WERI-Rb-1 (cell line): ENCODE data around the gene SIX1.

Experiments
- DNase-seq: peaks from one replicate; pipeline ENCODE4 v3.0.0-alpha.2; 2020
- H3K27ac ChIP-seq: fragments of 250-450 bp; sonication (Bioruptor Pico); 2 replicates; pipeline ENCODE4 v1.5.1; 2020; ENCODE audit warnings: mild to moderate bottlenecking, moderate library complexity
- H3K27me3 ChIP-seq: fragments of 250-450 bp; sonication (Bioruptor Pico); 2 replicates; pipeline ENCODE4 v1.5.1; 2021; ENCODE audit warnings: mild to moderate bottlenecking, low read depth, moderate library complexity; ENCODE audit not compliant: insufficient read depth, severe bottlenecking
- H3K36me3 ChIP-seq: fragments of 250-450 bp; sonication (Bioruptor Pico); 2 replicates; pipeline ENCODE4 v1.5.1; 2020; ENCODE audit warnings: mild to moderate bottlenecking, moderate library complexity
- H3K4me3 ChIP-seq: 2 replicates; pipeline ENCODE4 v1.5.1; 2011; ENCODE audit warnings: low read depth, mild to moderate bottlenecking, control low read depth, low read length
- H3K9me3 ChIP-seq: fragments of 250-450 bp; sonication (Bioruptor Pico); 2 replicates; pipeline ENCODE4 v1.5.1; 2021; ENCODE audit warnings: mild to moderate bottlenecking, moderate library complexity; ENCODE audit not compliant: severe bottlenecking
- CTCF ChIP-seq: IDR thresholded peaks from 2 replicates; pipeline ENCODE4 v1.5.1; 2011; ENCODE audit warnings: low read depth, mild to moderate bottlenecking, control low read depth, inconsistent platforms, low read length

SIX1 gene

GRCh38 chr14:60641742-60642269, 7.5 kb downstream of the SIX1 start:
- TF ChIP-seq CTCF, result no peak
- no peak overlapping the region for H3K4me3 ChIP-seq
- H3K27me3 ChIP-seq, result no peaks in the 10 kb centered on the region
- no peaks in the 10 kb centered on the region for H3K9me3 ChIP-seq
- no peak overlapping the region for H3K27ac ChIP-seq
- DNase-seq, result no peak
- H3K36me3 ChIP-seq, result no peaks in the 10 kb centered on the region

GRCh38 chr14:60640859-60641741, 8.2 kb downstream of the SIX1 start:
- H3K9me3 ChIP-seq, result no peaks in the 10 kb centered on the region
- DNase-seq, result no peak
- H3K4me3 ChIP-seq, result no peak overlapping the region
- no peak overlapping the region for H3K27ac ChIP-seq
- H3K36me3 ChIP-seq, result no peaks in the 10 kb centered on the region
- no peaks in the 10 kb centered on the region for H3K27me3 ChIP-seq
- no peak for TF ChIP-seq CTCF

- Histone ChIP-seq H3K27me3 (no peaks in the 10 kb centered on the region), H3K27ac (no peak overlapping the region), H3K36me3 (no peaks in the 10 kb centered on the region), H3K4me3 (no peak overlapping the region), H3K9me3 (no peaks in the 10 kb centered on the region)
- TF ChIP-seq CTCF, result no peak
- no peak for DNase-seq
Measured at GRCh38 chr14:60639674-60640073, 9.6 kb downstream of the SIX1 start.

GRCh38 chr14:60637479-60638315, 11.6 kb downstream of the SIX1 start:
- Histone ChIP-seq H3K9me3 (no peaks in the 10 kb centered on the region), H3K36me3 (no peaks in the 10 kb centered on the region), H3K4me3 (no peak overlapping the region), H3K27me3 (no peaks in the 10 kb centered on the region), H3K27ac (no peak overlapping the region)
- no peak for DNase-seq
- TF ChIP-seq CTCF, result no peak

GRCh38 chr14:60636879-60637478, 12.3 kb downstream of the SIX1 start:
- Histone ChIP-seq H3K4me3 (no peak overlapping the region), H3K27me3 (no peaks in the 10 kb centered on the region), H3K36me3 (no peaks in the 10 kb centered on the region), H3K27ac (no peak overlapping the region), H3K9me3 (no peaks in the 10 kb centered on the region)
- TF ChIP-seq CTCF, result no peak
- no peak for DNase-seq
